ENCODE data around the gene GCK.

The GCK gene

DNA sequence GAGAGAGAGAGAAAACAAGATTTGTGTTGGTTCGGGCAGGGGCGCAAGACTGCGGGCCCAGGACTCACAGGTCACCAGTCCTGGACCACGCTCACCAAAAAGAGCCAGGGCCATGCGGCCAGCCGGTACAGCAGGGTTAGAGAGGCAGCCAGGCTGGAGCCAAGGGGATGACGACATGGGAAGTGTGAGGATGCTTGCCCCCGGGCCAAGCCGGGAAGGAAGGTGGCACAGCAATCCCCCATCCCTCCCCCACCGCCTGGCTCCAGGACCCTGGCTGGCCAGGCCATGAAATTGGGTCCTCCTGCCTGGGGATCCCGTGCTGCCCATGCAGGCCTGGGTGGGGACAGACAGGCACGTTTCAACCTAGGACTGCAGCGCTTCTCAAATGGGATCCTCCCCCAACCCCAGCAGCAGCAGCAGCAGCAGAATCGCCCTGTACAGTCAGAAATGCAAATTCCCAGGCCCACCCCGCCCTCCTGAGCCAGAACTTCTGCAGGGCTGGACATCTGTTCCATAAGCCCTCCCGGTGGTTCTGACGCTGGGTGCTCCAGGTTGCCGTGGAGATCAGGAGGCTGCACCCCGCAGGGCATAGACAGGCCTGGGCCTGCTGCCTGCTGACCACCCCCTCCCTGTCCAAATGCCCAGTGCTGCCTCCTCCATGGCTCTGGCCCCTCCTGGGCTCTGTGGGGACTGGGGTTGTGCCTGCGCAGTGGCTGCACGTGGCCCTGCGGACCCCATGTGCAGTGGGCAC lies 46.5 kb upstream of the GCK start:
- Histone ChIP-seq H3K4me3 (ENCODE audit: low read depth in 1 of 2, low read length in 2 of 2) (no peak overlapping the region), H4K20me1 (ENCODE audit: insufficient read depth, low read length) (no peaks in the 10 kb centered on the region), H3K9ac (ENCODE audit: low read depth, low read length) (no peak overlapping the region), H3K27me3 (ENCODE audit: insufficient read depth, low read length, poor library complexity) (peaks cover 3% of the 10 kb centered on the region), H3K9me3 (ENCODE audit: insufficient read depth, low read length, severe bottlenecking) (no peaks in the 10 kb centered on the region), H3K79me2 (ENCODE audit: insufficient read depth, low read length) (no peaks in the 10 kb centered on the region), H3K27ac (ENCODE audit: low read length) (no peak overlapping the region), H3K4me1 (ENCODE audit: insufficient read depth, low read length) (no peaks in the 10 kb centered on the region), H3K36me3 (ENCODE audit: insufficient read depth, low read length) (no peaks in the 10 kb centered on the region), H2AFZ (ENCODE audit: low read depth, low read length) (no peak overlapping the region), H3K4me2 (ENCODE audit: insufficient read depth, low read length) (no peak overlapping the region)
- TF ChIP-seq EZH2 (IDR thresholded peaks at IDR 0.05; ENCODE audit: borderline replicate concordance, low read depth, low read length, severe bottlenecking), result no peak
- TF ChIP-seq, protein P1, sequence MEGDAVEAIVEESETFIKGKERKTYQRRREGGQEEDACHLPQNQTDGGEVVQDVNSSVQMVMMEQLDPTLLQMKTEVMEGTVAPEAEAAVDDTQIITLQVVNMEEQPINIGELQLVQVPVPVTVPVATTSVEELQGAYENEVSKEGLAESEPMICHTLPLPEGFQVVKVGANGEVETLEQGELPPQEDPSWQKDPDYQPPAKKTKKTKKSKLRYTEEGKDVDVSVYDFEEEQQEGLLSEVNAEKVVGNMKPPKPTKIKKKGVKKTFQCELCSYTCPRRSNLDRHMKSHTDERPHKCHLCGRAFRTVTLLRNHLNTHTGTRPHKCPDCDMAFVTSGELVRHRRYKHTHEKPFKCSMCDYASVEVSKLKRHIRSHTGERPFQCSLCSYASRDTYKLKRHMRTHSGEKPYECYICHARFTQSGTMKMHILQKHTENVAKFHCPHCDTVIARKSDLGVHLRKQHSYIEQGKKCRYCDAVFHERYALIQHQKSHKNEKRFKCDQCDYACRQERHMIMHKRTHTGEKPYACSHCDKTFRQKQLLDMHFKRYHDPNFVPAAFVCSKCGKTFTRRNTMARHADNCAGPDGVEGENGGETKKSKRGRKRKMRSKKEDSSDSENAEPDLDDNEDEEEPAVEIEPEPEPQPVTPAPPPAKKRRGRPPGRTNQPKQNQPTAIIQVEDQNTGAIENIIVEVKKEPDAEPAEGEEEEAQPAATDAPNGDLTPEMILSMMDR (IDR thresholded peaks at IDR 0.05; ENCODE audit: borderline replicate concordance, extremely low read depth, low read length, poor library complexity, severe bottlenecking), result no peak
- ATAC-seq (ENCODE audit: insufficient read depth, low read depth), result no peak
- DNase-seq, result no peak

DNA sequence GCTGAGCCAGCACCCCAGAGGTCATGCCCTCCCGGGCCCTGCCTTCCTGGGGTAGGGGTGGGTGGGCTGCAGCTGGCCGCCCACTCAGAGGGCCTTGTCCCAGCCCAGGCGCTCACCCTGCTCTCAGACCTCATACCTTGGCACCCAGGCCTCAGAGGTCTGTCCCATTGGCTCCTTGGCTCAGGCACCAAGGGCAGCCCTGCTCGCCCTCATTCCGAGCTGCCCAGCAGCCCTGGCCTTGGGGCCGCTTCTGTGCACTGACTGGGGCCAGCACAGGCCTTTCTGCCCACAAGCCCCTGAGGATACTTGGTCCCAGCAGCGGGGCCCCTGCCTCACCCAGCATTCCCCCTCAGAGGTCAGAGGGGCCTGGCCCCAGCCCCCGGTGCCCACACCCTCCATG lies 45.8 kb upstream of the GCK start:
- peaks cover 3% of the 10 kb centered on the region for H3K27me3 ChIP-seq (ENCODE audit: insufficient read depth, low read length, poor library complexity)
- H2AFZ ChIP-seq (ENCODE audit: low read depth, low read length), result no peak overlapping the region
- H3K4me3 ChIP-seq (ENCODE audit: low read depth in 1 of 2, low read length in 2 of 2), result no peak overlapping the region
- H3K4me1 ChIP-seq (ENCODE audit: insufficient read depth, low read length), result no peaks in the 10 kb centered on the region
- TF ChIP-seq EZH2 (IDR thresholded peaks at IDR 0.05; ENCODE audit: borderline replicate concordance, low read depth, low read length, severe bottlenecking), result no peak
- TF ChIP-seq, protein P1 (IDR thresholded peaks at IDR 0.05; ENCODE audit: borderline replicate concordance, extremely low read depth, low read length, poor library complexity, severe bottlenecking), result no peak
- no peaks in the 10 kb centered on the region for H3K36me3 ChIP-seq (ENCODE audit: insufficient read depth, low read length)
- no peaks in the 10 kb centered on the region for H3K79me2 ChIP-seq (ENCODE audit: insufficient read depth, low read length)
- H3K4me2 ChIP-seq (ENCODE audit: insufficient read depth, low read length), result no peak overlapping the region
- H3K9ac ChIP-seq (ENCODE audit: low read depth, low read length), result no peak overlapping the region
- H3K9me3 ChIP-seq (ENCODE audit: insufficient read depth, low read length, severe bottlenecking), result no peaks in the 10 kb centered on the region
- ATAC-seq (ENCODE audit: insufficient read depth, low read depth) (no peak), DNase-seq (no peak)
- H3K27ac ChIP-seq (ENCODE audit: low read length), result no peak overlapping the region
- no peaks in the 10 kb centered on the region for H4K20me1 ChIP-seq (ENCODE audit: insufficient read depth, low read length)

DNA sequence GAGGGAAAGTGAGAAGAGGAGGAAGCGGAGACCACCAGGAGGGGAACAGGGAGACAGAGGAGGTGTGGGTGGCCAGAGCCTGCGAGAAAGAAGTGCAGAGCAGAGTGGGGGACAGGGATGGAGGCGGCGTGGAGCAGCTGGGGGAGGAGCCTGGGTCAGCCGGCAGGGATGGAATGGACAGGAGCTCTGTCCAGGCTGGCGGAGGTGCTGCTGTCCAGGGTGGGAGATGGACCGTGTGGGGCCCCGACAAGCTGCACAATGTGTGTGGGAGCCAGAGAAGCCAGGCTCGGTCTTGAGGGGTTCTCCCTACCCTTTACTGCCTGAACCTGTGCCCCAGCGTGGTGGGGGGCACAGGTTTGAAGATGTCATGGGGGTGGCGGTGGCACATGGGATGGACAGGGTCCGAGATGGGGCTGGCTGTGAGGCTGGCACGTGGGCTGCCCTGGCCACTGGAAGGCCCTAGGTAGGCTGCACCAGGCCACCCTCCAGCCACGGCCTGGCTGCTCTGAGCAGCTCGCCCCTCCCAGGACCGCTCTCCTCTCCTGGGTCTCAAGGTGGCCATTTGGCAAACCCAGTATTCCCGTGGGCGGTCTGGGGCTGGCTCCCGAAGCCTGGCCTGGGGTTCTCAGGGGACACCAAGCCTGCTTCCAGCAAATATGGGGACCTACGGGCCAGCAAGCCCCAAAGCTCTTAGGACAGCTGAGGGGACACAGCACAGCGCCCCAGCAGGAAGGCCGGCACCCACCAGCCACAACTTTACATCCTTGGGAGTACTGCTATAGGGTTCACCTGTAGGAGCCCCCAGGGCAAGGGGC lies 43.9 kb upstream of the GCK start:
- Histone ChIP-seq H3K36me3 (ENCODE audit: insufficient read depth, low read length) (no peaks in the 10 kb centered on the region), H2AFZ (ENCODE audit: low read depth, low read length) (no peak overlapping the region), H3K9ac (ENCODE audit: low read depth, low read length) (no peak overlapping the region), H4K20me1 (ENCODE audit: insufficient read depth, low read length) (no peaks in the 10 kb centered on the region), H3K4me1 (ENCODE audit: insufficient read depth, low read length) (no peaks in the 10 kb centered on the region), H3K4me3 (ENCODE audit: low read depth in 1 of 2, low read length in 2 of 2) (no peak overlapping the region), H3K9me3 (ENCODE audit: insufficient read depth, low read length, severe bottlenecking) (no peaks in the 10 kb centered on the region), H3K27me3 (ENCODE audit: insufficient read depth, low read length, poor library complexity) (peaks cover 3% of the 10 kb centered on the region), H3K4me2 (ENCODE audit: insufficient read depth, low read length) (no peak overlapping the region), H3K27ac (ENCODE audit: low read length) (no peak overlapping the region), H3K79me2 (ENCODE audit: insufficient read depth, low read length) (no peaks in the 10 kb centered on the region)
- DNase-seq, result no peak
- no peak for ATAC-seq (ENCODE audit: insufficient read depth, low read depth)
- TF ChIP-seq EZH2 (IDR thresholded peaks at IDR 0.05; ENCODE audit: borderline replicate concordance, low read depth, low read length, severe bottlenecking), result no peak
- TF ChIP-seq, protein P1 (IDR thresholded peaks at IDR 0.05; ENCODE audit: borderline replicate concordance, extremely low read depth, low read length, poor library complexity, severe bottlenecking), result no peak

Measured in DND-41 (cell line).